Superior temporal gyrus (tissue), 1 donor: ENCODE results near the gene POU5F2.

Experiments used
- DNase-seq: peaks from one replicate; pipeline ENCODE4 v3.0.0-alpha.2; 2016; ENCODE audit errors: extremely low spot score

The POU5F2 gene

GRCh38 chr5:93741136-93741811, at the start of gene POU5F2:
Gene POU5F2 (minus strand): TSS chr5:93741600. CDS start chr5:93741563, 37 bp downstream.
- no peak for DNase-seq

- DNase-seq = no peak
Observed at GRCh38 chr5:93790401-93790800, 49.0 kb upstream of the POU5F2 start.

- DNase-seq = no peak
Observed at GRCh38 chr5:93789173-93790067, 48.0 kb upstream of the POU5F2 start.

GRCh38 chr5:93787598-93787997, 46.2 kb upstream of the POU5F2 start:
- no peak for DNase-seq

GRCh38 chr5:93785475-93785874, 44.1 kb upstream of the POU5F2 start:
- DNase-seq = no peak

- DNase-seq = no peak
Observed at GRCh38 chr5:93782978-93783377, 41.6 kb upstream of the POU5F2 start.

- DNase-seq = no peak
Observed at GRCh38 chr5:93777620-93778019, 36.2 kb upstream of the POU5F2 start.

- no peak for DNase-seq
Observed at GRCh38 chr5:93756372-93756771, 15.0 kb upstream of the POU5F2 start.

- DNase-seq = no peak
Observed at GRCh38 chr5:93755716-93756115, 14.3 kb upstream of the POU5F2 start.

GRCh38 chr5:93748875-93749397, 7.5 kb upstream of the POU5F2 start:
- no peak for DNase-seq

- no peak for DNase-seq
Observed at GRCh38 chr5:93746406-93747056, 5.1 kb upstream of the POU5F2 start.

- no peak for DNase-seq
Observed at GRCh38 chr5:93736284-93736683, 5.1 kb downstream of the POU5F2 start.

GRCh38 chr5:93735378-93735777, 6.0 kb downstream of the POU5F2 start:
- DNase-seq = no peak

GRCh38 chr5:93731987-93732386, 9.4 kb downstream of the POU5F2 start:
- DNase-seq = no peak

GRCh38 chr5:93726595-93726994, 14.8 kb downstream of the POU5F2 start:
- no peak for DNase-seq

GRCh38 chr5:93724791-93725190, 16.6 kb downstream of the POU5F2 start:
- no peak for DNase-seq

GRCh38 chr5:93723681-93724080, 17.7 kb downstream of the POU5F2 start:
- no peak for DNase-seq

GRCh38 chr5:93723005-93723404, 18.4 kb downstream of the POU5F2 start:
- DNase-seq = no peak

- DNase-seq = no peak
Observed at GRCh38 chr5:93722588-93722987, 18.8 kb downstream of the POU5F2 start.

- DNase-seq = no peak
Observed at GRCh38 chr5:93721511-93721910, 19.9 kb downstream of the POU5F2 start.

- no peak for DNase-seq
Observed at GRCh38 chr5:93721071-93721470, 20.3 kb downstream of the POU5F2 start.

GRCh38 chr5:93717162-93717561, 24.2 kb downstream of the POU5F2 start:
- peak; percentile 50 for DNase-seq
